ENCODE results near the gene KCNJ15.

Gene KCNJ15

DNA sequence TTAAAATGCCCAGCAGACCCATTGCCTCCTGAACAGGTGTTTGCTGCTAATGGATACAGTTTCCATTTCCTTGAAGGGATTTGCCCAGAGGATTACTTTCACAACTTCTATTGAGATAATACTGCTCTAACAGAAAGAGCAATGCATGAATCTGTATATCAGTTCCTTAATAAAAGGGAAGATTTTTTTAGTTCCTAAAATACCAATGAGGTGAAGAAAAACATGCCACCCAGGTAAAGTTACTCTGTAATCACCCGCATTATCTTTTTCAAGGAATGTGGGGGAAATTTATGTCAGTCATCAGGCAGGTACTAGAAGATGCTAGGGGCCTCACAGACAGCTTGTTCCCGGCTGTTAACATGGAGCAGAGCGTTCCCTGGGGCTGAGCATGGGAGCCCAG is 41.1 kb downstream of the KCNJ15 start:
- Histone ChIP-seq H3K27me3 (ENCODE audit: control insufficient read depth in 1 of 2, insufficient read depth in 2 of 2, low read length in 2 of 2) (peaks cover 13 to 14% of the 10 kb centered on the region in 2 donors), H3K9ac (ENCODE audit: low read length in 2 of 2) (no peak overlapping the region), H3K4me3 (ENCODE audit: low read length in 2 of 2) (no peak overlapping the region), H3K27ac (ENCODE audit: low read length) (no peak overlapping the region), H3K4me1 (ENCODE audit: control insufficient read depth, insufficient read depth, low read length) (peaks cover 5% of the 10 kb centered on the region), H3K9me3 (ENCODE audit: control insufficient read depth in 2 of 2, low read length in 2 of 2) (no peaks in the 10 kb centered on the region), H3K36me3 (ENCODE audit: control insufficient read depth in 2 of 2, insufficient read depth in 2 of 2, low read length in 2 of 2) (no peaks in the 10 kb centered on the region)

- H3K27me3 ChIP-seq (ENCODE audit: control insufficient read depth in 1 of 2, insufficient read depth in 2 of 2, low read length in 2 of 2): peaks cover 10 to 14% of the 10 kb centered on the region in 2 donors
- H3K4me3 ChIP-seq (ENCODE audit: low read length in 2 of 2): no peak overlapping the region
- H3K9ac ChIP-seq (ENCODE audit: low read length in 2 of 2): no peak overlapping the region
- peaks cover 5% of the 10 kb centered on the region for H3K4me1 ChIP-seq (ENCODE audit: control insufficient read depth, insufficient read depth, low read length)
- H3K9me3 ChIP-seq (ENCODE audit: control insufficient read depth in 2 of 2, low read length in 2 of 2): no peaks in the 10 kb centered on the region
- no peaks in the 10 kb centered on the region for H3K36me3 ChIP-seq (ENCODE audit: control insufficient read depth in 2 of 2, insufficient read depth in 2 of 2, low read length in 2 of 2)
- no peak overlapping the region for H3K27ac ChIP-seq (ENCODE audit: low read length)
Observed at GRCh38 chr21:38298832-38299231, 42.0 kb downstream of the KCNJ15 start.

GRCh38 chr21:38299671-38300070 is 42.9 kb downstream of the KCNJ15 start:
- Histone ChIP-seq H3K4me3 (ENCODE audit: low read length in 2 of 2) (no peak overlapping the region), H3K9ac (ENCODE audit: low read length in 2 of 2) (no peak overlapping the region), H3K36me3 (ENCODE audit: control insufficient read depth in 2 of 2, insufficient read depth in 2 of 2, low read length in 2 of 2) (no peaks in the 10 kb centered on the region), H3K4me1 (ENCODE audit: control insufficient read depth, insufficient read depth, low read length) (peaks cover 5% of the 10 kb centered on the region), H3K27me3 (ENCODE audit: control insufficient read depth in 1 of 2, insufficient read depth in 2 of 2, low read length in 2 of 2) (peaks cover 10 to 14% of the 10 kb centered on the region in 2 donors), H3K9me3 (ENCODE audit: control insufficient read depth in 2 of 2, low read length in 2 of 2) (no peaks in the 10 kb centered on the region), H3K27ac (ENCODE audit: low read length) (no peak overlapping the region)

DNA sequence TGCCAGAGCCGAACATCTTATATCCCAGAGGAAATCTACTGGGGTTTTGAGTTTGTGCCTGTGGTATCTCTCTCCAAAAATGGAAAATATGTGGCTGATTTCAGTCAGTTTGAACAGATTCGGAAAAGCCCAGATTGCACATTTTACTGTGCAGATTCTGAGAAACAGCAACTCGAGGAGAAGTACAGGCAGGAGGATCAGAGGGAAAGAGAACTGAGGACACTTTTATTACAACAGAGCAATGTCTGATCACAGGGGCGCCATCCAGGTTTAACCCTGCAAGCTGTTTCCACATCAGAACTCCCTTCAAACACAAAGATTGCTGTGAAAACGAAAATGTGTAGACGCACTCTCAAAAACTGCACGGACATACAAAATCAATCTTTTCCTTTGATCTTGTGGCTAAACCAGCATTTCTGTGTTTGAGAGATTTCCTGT is 43.4 kb downstream of the KCNJ15 start:
- Histone ChIP-seq H3K36me3 (ENCODE audit: control insufficient read depth in 2 of 2, insufficient read depth in 2 of 2, low read length in 2 of 2) (no peaks in the 10 kb centered on the region), H3K27me3 (ENCODE audit: control insufficient read depth in 1 of 2, insufficient read depth in 2 of 2, low read length in 2 of 2) (peaks cover 10 to 14% of the 10 kb centered on the region in 2 donors), H3K9me3 (ENCODE audit: control insufficient read depth in 2 of 2, low read length in 2 of 2) (no peaks in the 10 kb centered on the region), H3K4me1 (ENCODE audit: control insufficient read depth, insufficient read depth, low read length) (peaks cover 5% of the 10 kb centered on the region), H3K4me3 (ENCODE audit: low read length in 2 of 2) (no peak overlapping the region), H3K27ac (ENCODE audit: low read length) (no peak overlapping the region), H3K9ac (ENCODE audit: low read length in 2 of 2) (no peak overlapping the region)

GRCh38 chr21:38301321-38302214 is 44.8 kb downstream of the KCNJ15 start:
- no peaks in the 10 kb centered on the region for H3K36me3 ChIP-seq (ENCODE audit: control insufficient read depth in 2 of 2, insufficient read depth in 2 of 2, low read length in 2 of 2)
- no peaks in the 10 kb centered on the region for H3K9me3 ChIP-seq (ENCODE audit: control insufficient read depth in 2 of 2, low read length in 2 of 2)
- peaks cover 14 to 17% of the 10 kb centered on the region in 2 donors for H3K27me3 ChIP-seq (ENCODE audit: control insufficient read depth in 1 of 2, insufficient read depth in 2 of 2, low read length in 2 of 2)
- no peak overlapping the region for H3K27ac ChIP-seq (ENCODE audit: low read length)
- H3K4me1 ChIP-seq (ENCODE audit: control insufficient read depth, insufficient read depth, low read length): peaks cover 4% of the 10 kb centered on the region
- H3K4me3 ChIP-seq (ENCODE audit: low read length in 2 of 2): no peak overlapping the region
- H3K9ac ChIP-seq (ENCODE audit: low read length in 2 of 2): no peak overlapping the region

DNA sequence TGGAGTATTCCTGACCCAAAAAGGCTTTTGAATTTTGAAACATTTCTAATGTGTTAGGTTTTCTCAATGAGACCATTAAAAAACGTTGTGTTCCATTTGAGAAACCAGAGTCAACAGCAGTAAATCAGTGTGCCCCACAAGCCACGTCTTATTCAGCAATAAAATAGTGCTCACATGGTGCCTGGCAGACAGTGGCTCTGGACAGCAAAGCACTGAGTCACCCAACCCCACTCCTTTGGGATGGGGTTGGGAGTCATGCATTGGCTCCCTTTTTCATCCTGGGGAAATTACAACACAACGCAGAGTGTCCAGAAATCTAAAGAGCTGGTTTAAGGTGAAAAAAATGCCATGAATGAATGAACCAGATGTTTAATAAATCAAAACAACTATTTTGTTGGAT is 46.5 kb downstream of the KCNJ15 start:
- Histone ChIP-seq H3K9me3 (ENCODE audit: control insufficient read depth in 2 of 2, low read length in 2 of 2) (peaks cover 0 to 2% of the 10 kb centered on the region in 2 donors), H3K36me3 (ENCODE audit: control insufficient read depth in 2 of 2, insufficient read depth in 2 of 2, low read length in 2 of 2) (no peaks in the 10 kb centered on the region), H3K4me3 (ENCODE audit: low read length in 2 of 2) (no peak overlapping the region), H3K27ac (ENCODE audit: low read length) (no peak overlapping the region), H3K27me3 (ENCODE audit: control insufficient read depth in 1 of 2, insufficient read depth in 2 of 2, low read length in 2 of 2) (peaks cover 13 to 17% of the 10 kb centered on the region in 2 donors), H3K9ac (ENCODE audit: low read length in 2 of 2) (no peak overlapping the region), H3K4me1 (ENCODE audit: control insufficient read depth, insufficient read depth, low read length) (peaks cover 3% of the 10 kb centered on the region)

DNA sequence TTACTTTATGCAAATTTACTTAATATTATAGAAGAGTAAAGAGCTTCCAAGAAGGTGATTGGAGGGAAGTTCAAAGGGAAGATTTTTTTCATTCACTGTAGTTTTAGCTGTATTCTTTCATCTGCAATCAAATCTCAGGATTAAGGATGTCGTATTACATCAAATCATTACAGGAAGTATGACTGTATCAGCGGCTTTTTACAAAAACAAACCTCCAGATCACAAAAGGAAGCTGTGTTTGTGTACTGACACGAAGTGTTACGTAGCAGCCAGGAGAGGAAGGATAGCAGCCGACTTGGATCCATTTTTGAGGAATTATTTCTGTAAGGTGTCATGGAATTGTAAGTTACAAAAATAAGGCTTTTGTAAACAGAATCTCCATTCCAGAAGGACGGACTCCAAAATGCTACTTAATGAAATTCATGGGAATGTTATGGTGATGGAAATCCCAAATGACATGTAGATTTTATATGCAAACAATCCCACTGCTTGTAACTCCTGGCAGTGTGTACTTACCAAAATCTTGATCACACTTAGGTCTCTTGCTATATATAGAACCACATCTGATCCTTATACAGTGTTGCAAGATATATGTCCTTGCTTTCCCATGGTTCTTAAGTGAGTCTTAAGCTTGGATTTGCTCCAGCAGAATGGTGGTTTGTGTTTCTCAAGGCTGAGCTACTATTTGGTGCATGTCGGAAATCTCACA is 49.8 kb downstream of the KCNJ15 start:
- no peaks in the 10 kb centered on the region for H3K36me3 ChIP-seq (ENCODE audit: control insufficient read depth in 2 of 2, insufficient read depth in 2 of 2, low read length in 2 of 2)
- peaks cover 0 to 2% of the 10 kb centered on the region in 2 donors for H3K9me3 ChIP-seq (ENCODE audit: control insufficient read depth in 2 of 2, low read length in 2 of 2)
- H3K27ac ChIP-seq (ENCODE audit: low read length): no peak overlapping the region
- H3K4me3 ChIP-seq (ENCODE audit: low read length in 2 of 2): no peak overlapping the region
- peaks cover 3% of the 10 kb centered on the region for H3K4me1 ChIP-seq (ENCODE audit: control insufficient read depth, insufficient read depth, low read length)
- H3K27me3 ChIP-seq (ENCODE audit: control insufficient read depth in 1 of 2, insufficient read depth in 2 of 2, low read length in 2 of 2): peaks cover 3 to 7% of the 10 kb centered on the region in 2 donors
- H3K9ac ChIP-seq (ENCODE audit: low read length in 2 of 2): no peak overlapping the region

GRCh38 chr21:38307771-38308531 is 51.2 kb downstream of the KCNJ15 start:
- Histone ChIP-seq H3K27ac (ENCODE audit: low read length) (no peak overlapping the region), H3K4me3 (ENCODE audit: low read length in 2 of 2) (no peak overlapping the region), H3K4me1 (ENCODE audit: control insufficient read depth, insufficient read depth, low read length) (peaks cover 3% of the 10 kb centered on the region), H3K27me3 (ENCODE audit: control insufficient read depth in 1 of 2, insufficient read depth in 2 of 2, low read length in 2 of 2) (peaks cover 3 to 7% of the 10 kb centered on the region in 2 donors), H3K9ac (ENCODE audit: low read length in 2 of 2) (no peak overlapping the region), H3K36me3 (ENCODE audit: control insufficient read depth in 2 of 2, insufficient read depth in 2 of 2, low read length in 2 of 2) (no peaks in the 10 kb centered on the region), H3K9me3 (ENCODE audit: control insufficient read depth in 2 of 2, low read length in 2 of 2) (peaks cover 0 to 2% of the 10 kb centered on the region in 2 donors)

DNA sequence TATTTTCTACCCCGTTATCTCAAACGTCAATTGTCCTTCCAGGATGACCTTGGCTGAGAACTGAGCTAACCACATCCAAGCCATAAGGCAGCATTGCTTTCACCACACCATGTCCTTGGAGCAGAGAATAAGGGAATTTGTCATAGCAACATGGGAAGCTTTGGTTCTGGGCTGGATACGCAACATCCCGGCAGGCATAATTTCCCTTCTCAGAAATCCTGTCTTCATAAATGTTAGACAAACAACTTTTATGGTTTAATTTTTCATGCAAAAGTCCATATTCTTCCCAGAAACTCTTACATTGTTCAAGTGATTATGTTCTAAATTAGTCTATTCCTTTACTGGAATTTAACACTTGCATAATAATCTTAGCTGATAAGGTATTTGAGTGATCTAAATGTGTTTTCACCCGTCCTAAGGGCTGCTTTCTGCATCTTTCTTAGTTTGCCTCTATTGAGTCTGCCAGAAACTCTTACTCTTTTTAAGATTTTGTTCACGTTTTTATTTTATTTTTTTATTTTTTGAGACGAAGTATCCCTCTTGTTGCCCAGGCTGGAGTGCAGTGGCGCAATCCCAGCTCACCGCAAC is 51.8 kb downstream of the KCNJ15 start:
- Histone ChIP-seq H3K27ac (ENCODE audit: low read length) (no peak overlapping the region), H3K9me3 (ENCODE audit: control insufficient read depth in 2 of 2, low read length in 2 of 2) (peaks cover 0 to 2% of the 10 kb centered on the region in 2 donors), H3K4me1 (ENCODE audit: control insufficient read depth, insufficient read depth, low read length) (peaks cover 3% of the 10 kb centered on the region), H3K36me3 (ENCODE audit: control insufficient read depth in 2 of 2, insufficient read depth in 2 of 2, low read length in 2 of 2) (no peaks in the 10 kb centered on the region), H3K9ac (ENCODE audit: low read length in 2 of 2) (no peak overlapping the region), H3K4me3 (ENCODE audit: low read length in 2 of 2) (no peak overlapping the region), H3K27me3 (ENCODE audit: control insufficient read depth in 1 of 2, insufficient read depth in 2 of 2, low read length in 2 of 2) (peaks cover 5 to 9% of the 10 kb centered on the region in 2 donors)

Measured in stomach smooth muscle (tissue), 2 donors.